SH-SY5Y (cell line): ENCODE data around the gene VAV2.

Experiments used
- GATA2 ChIP-seq: IDR thresholded peaks from 2 replicates; pipeline ENCODE4 v1.6.1; 2011; ENCODE audit warnings: mild to moderate bottlenecking, low read depth, low read length
- GATA3 ChIP-seq: IDR thresholded peaks from 2 replicates; pipeline ENCODE4 v1.6.1; 2011; ENCODE audit warnings: low read depth, mild to moderate bottlenecking, low read length, moderate library complexity

DNA sequence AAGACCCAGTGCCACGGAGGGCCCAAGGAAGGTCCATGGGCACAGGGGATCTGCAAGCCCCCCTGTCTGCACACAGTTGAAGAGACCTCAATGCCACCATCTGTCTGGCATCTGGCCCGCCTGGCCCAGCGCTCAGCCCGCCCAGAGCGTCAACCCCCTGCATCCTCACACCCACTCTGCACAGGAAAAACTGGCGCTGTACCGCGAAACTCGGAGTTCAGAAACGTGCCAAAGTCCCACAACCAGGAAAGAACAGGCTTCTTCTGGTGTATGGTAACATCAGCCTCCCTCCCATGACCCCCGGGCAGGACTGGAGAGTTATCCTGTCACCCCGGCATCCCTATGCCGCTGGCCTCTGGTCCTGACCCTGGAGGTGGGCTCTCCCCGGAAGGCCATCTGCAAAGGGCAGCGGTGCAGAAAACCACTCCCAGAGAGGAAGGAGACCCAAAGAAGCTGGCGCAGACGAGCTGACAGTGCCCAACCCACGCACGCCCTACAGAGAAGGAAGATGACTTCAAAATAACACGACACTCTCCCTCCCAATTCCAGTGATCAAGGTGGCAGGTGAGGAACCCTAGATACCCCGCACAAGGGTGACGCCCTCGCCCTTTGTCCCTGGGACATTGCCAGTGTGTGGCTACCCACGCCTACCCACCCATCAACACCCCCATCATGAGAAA lies 18.9 kb downstream of the VAV2 start:
- TF ChIP-seq GATA2 (no peak), GATA3 (no peak)
